Measurements from ENCODE around the gene HACD1.

The HACD1 gene

DNA sequence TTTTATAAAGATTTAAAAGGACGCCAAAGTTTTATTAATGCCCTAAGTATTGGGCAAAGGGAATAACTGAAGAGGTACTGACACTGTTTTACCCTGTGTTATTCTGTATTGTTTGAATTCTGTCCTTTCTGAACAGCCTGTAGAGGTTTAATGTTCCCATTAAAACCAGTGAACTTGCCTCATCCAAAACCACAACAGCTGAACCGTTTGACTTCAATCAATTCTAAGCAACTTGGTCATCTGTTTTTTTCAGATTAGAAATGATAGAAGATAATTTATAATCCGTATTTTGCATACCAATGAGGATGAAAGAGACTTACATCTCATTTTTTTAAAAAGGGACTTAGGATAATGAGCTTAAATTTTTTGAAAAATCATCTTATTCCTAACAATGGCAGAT, 40.4 kb downstream of the HACD1 start:
- DNase-seq = no peak

DNA sequence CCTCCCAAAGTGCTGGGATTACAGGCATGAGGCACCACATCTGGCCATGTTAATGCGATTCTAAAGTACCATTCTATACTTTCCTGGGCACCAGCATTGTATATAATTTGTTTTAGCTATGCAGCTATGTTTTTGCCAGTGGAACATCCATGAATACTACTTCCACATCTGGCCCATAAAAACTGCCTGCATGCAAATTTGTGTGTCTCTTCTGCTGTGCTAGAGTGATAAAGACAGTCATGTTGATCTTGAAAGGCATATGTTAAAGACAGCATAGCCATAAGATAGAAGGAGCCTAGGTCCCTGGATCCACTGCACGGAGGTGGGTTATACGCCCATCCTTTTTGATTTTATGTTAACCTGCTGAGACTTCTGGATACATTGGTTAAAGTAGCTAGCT, 52.3 kb downstream of the HACD1 start:
- DNase-seq = no peak

DNA sequence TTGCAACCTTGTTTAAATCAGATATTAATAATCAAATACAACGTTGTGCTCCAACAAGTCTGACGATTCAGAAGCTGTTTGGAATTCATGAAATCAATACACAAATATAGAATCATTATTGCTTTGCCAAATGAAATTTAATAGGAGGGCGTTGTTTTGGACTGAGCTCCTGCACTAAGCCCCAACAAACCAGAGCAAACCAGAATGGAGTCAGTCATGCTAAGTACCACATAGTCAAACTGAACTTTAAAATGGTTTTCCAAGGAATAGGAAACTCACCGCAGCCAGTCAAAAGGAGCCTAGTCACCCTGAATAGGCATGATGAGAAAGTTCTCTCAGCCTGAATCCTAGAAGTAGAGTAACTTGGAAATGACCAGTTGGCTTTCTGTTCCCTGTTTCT, 53.7 kb downstream of the HACD1 start:
- no peak for DNase-seq

- DNase-seq = no peak
Measured at GRCh38 chr10:17562614-17563013, 54.6 kb downstream of the HACD1 start.

GRCh38 chr10:17561111-17561510, 56.1 kb downstream of the HACD1 start:
- no peak for DNase-seq

- no peak for DNase-seq
Measured at GRCh38 chr10:17557459-17557858, 59.7 kb downstream of the HACD1 start.

- DNase-seq = no peak
Measured at GRCh38 chr10:17548770-17549169, 68.4 kb downstream of the HACD1 start.

GRCh38 chr10:17548162-17548561, 69.0 kb downstream of the HACD1 start:
- no peak for DNase-seq

- DNase-seq = no peak
Measured at GRCh38 chr10:17547060-17547459, 70.1 kb downstream of the HACD1 start.

DNA sequence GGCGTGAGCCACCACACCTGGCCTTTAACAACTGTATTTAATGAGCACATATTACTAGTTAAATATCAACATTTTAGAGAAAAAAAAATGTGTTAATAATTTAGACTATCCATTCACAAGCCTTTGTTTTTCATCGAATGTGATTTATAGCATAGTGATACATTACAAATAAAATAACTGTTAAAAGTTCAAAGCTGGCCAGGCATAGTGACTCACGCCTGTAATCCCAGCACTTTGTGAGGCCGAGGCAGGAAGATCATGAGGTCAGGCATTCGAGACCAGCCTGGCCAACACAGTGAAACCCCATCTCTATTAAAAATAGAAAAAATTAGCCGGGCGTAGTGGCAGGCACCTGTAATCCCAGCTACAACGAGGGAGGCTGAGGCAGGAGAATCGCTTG, 72.7 kb downstream of the HACD1 start:
- no peak for DNase-seq
